Renal cortical epithelial cell (primary cell): ENCODE data around the gene FASN. TPM values are rescaled to one million over a fixed set of nuclear protein-coding genes. Genes with fewer than 3 reads are reported as not detected.
"Not testable (repeated sequence)": the region's sequence is repeated elsewhere in the genome, so short reads cannot be mapped to it uniquely, and the experiment has no call there.

ENCODE experiments used
- DNase-seq: peaks from one replicate; pipeline ENCODE4 v3.0.0-alpha.2; 2011; ENCODE audit warnings: low read depth
- total RNA-seq: library from RNA; depleted of rRNA; stranded (reverse); fragments of >200 nt; gene quantifications from 2 replicates; pipeline ENCODE4 v1.2.3, GENCODE V29; 2014

Gene FASN
- total RNA-seq, result 84.0 and 103 TPM in 2 replicates

GRCh38 chr17:82098169-82098938 lies at the start of gene FASN:
Gene FASN (minus strand): TSS chr17:82098236. CDS start chr17:82096445, 1,791 bp downstream.
- DNase-seq, result peak; percentile 73

DNA sequence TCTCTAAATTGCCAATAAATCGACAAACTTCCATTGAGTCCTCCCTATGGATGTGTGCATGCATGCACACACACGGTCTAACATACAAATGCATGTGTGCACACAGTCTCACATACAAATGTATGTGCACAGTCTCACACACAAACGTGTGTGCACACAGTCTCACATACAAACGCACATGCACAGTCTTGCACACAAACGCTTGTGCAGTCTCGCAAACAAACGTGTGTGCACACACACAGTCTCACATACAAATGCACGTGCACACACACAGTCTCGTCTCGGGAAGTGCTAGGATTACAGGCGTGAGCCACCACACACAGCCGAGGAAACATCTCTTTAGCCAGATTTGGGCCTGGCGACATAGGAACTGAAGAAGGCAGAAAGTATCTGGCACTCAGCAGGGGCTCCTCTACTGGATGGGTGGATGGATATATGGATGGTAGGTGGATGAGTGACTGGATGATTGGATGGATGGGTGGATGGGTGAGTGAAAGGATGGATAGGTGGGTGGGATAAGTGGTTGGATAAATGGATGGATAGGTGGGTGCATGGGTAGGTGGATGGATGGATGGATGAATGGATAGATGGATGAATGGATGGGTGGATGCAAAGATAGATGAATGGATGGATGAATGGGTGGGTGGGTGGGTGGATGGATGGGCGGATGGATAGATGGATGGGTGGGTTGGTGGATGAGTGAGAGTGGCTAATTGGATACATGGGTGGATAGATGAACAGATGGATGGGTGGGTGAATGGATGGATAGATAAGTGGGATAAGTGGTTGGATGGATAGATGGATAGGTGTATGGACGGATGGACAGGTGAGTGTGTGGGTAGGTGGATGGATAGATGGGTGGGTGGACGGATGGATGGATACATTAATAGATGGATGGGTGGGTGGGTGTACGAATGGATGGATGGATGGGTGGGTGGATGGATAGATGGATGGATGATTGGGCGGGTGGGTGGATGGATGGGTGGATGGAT lies 48.9 kb upstream of the FASN start:
- DNase-seq, result no peak

DNA sequence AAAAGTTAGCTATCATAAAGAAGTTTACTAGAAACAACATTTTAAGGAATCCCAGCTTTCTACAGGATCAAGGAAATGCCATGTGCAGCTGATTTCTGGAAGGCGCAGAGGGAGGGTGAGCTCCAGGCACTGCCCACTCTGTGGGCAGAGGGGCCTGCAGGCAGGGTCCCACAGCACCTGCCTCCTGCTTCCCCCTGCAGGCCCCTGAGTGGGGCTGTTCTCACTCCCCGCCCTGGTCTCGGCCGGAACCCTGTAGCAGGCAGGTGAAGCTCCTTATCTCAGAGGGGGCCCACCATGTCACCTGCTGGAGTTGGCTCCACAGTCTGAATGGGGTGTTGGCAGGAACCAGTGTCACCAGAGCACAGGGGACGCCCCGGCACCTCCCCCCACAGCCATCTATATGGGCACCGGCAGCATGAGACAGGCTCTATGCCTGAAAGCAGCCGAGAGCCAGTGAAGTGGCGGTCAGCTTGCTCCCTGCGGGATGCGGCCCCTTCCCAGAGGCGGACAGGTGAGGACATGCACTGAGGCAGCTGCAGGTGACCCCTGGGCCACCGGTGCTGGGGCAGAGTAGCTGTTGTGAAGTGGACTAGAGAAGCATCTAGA lies 47.6 kb upstream of the FASN start:
- no peak for DNase-seq

GRCh38 chr17:82143333-82143732 lies 45.3 kb upstream of the FASN start:
- DNase-seq, result no peak

- DNase-seq, result not testable (repeated sequence)
Measured at GRCh38 chr17:82139961-82140360, 41.9 kb upstream of the FASN start.

DNA sequence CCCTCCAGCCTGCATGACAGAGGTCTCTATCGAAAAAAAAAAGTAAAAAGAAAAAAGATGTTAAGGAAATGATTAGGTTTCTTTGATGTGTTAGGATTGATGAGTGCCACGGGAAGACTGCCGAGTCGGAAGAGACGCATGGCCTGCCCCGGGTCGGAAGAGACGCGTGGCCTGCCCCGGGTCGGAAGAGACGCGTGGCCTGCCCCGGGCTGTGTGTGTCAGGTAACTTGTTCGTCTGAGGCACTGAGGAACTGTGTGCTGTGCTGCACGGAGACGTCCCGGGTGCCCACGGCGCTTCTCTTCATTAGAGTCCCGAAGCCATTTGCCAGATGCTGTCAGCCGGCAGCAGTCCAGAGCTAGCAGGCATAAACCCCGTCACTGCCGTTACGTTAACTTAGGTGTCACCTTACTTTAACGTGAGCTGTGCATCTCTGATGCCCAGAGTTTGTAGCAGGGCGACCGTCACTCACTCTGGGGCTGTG lies 40.5 kb upstream of the FASN start:
- DNase-seq, result no peak

DNA sequence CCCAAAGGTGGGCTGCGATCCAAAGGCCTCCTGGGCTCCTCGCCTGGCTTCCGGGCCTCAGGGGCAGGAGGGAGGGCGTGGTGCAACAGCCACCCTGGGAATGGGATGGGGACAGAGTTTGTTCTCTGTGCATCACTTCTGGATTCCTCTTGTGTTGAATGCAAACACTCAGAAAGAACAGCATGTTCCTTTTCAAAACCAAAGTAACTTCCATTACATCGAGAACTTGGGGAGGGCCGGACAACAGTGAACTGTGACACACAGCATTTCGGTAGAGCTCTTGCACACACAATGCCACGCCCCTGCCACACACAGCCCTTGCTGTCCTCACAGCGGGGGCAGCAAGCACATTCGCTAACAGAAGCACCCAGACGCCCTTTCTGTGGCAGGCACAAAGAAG lies 36.1 kb upstream of the FASN start:
- DNase-seq, result peak; percentile 23

DNA sequence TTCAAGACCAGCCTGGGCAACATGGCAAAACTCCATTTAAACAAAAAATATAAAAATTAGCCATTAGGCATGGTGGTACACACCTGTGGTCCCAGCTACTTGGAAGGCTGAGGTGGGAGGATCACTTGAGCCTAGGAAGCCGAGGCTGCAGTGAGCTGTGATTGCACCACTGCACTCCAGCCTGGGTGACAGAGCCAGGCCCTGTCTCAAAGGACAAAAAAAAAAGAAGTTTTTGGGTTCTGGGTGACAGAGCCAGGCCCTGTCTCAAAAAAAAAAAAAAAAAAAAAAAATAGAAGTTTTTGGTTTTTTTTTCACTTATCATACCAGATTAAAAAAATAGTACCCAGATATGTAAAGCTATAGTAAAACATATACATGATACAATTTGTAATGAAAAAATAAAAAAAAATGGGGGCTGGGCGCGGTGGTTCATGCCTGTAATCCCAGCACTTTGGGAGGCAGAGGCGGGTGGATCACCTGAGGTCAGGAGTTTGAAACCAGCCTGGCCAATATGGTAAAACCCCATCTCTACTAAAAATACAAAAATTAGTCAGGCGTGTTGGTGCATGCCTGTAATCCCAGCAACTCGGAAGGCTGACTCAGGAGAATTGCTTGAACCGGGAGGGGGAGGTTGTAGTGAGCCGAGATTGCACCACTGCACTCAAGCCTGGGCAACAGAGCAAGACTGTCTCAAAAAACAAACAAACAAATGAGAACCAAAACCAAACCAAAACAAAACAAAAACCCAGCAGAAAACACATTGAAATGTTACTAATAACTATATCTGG lies 35.3 kb upstream of the FASN start:
- peak; percentile 78 for DNase-seq

DNA sequence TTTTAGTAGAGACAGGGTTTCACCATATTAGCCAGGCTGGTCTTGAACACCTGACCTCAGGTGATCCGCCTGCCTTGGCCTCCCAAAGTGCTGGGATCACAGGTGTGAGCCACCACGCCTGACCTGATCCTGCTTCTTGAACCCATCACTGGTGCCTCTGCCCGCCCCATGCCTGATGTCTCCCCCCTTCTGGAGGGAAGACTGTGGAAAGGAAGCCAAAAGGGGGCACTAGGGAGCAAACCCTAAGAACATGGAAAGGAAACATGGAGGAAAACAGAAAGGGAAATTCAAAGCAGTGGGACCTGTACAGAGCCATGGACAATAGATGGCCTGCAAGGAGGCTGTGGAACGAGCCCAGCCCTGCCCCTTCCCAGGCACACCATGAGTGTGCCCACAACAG lies 31.1 kb upstream of the FASN start:
- no peak for DNase-seq

DNA sequence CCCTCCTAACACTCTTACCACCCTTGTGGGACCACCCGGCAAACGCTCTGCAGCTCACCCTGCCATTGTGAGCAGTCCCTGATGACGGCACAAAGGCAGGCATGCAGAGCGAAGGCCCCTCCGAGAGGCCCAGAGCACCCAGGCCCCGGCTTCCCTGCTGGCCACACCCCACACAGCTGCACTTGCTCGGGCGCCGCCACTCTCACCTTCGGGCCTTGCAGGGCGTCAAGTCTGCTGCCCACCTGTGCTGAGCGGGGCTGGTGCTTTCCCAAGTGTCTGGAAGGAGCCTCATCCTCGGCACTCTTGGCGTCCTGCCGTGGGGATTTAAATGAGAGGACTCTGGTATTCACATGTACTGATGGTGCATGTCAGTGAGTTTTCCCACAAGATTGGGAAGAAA lies 30.3 kb upstream of the FASN start:
- DNase-seq, result no peak

- no peak for DNase-seq
Measured at GRCh38 chr17:82127704-82128103, 29.7 kb upstream of the FASN start.

DNA sequence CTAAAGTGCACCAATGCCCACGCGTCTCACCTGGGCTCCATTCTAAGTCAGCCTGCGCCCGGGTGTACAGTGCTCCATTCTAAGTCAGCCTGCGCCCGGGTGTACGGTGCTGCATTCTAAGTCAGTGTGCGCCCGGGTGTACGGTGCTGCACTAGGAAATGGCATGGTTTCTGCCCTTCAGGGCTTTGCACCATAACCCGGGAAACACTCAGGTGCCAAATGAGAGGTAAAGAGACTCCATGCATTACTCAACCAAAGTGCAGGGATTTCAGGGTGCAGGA lies 29.2 kb upstream of the FASN start:
- no peak for DNase-seq

DNA sequence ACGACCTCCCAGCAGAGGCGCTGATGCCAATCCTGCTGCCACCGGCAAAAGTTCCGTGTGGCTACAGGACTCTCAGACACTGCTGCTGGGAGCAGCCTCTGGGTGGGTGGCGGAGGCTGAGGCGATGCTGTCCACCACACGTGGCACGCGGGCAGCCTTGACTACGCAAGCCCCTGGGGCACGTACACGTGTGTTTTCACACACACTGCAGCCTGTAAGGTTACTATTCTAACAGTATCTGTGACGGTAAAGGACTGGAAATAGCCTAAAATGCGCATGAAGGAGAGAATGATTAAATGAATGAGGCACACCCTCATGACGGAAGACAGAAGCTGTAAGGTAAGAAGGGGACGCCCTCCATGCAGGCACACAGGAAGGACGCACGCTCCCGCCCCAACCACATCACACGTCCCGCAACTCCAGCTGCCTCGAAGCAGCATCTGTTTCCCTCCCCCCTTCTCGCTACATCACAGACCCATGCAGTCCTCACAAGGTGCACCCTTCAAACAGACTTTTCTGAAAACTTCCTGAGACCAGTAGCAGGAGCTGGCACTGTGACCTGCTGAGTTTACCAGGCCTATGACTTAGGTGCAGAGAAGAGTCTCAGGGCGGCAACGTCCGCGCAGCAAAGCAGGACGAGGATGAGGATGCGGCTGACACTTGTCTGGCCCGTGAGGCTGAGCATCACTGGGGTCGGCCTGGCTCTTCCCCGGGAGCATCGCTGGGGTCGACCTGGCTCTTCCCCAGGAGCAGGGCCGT lies 28.7 kb upstream of the FASN start:
- no peak for DNase-seq

- no peak for DNase-seq
Measured at GRCh38 chr17:82124101-82124500, 26.1 kb upstream of the FASN start.

GRCh38 chr17:82121660-82122629 lies 23.9 kb upstream of the FASN start:
- DNase-seq, result no peak

DNA sequence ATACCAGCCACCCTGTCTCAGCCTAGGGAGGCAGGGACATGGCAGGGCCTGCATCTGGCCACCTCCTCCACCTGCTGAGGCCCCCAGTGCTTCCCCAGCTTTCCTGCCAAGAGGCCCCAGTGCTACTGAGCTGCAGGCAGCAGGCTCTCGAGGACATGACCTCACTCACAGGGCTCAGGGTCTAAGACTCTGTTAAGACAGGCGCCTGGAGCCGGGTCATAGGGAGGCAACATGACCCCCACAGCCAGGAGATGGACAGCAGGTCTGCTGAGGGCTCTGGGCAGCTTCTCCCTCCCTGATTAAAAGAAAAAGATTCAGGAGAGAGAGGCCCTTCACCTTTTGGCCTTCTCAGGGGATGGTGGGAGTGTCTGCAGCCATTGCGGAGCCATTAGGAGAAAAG lies 23.2 kb upstream of the FASN start:
- no peak for DNase-seq

GRCh38 chr17:82120148-82120547 lies 22.1 kb upstream of the FASN start:
- DNase-seq, result peak; percentile 12

GRCh38 chr17:82118815-82119380 lies 20.9 kb upstream of the FASN start:
- DNase-seq, result no peak

DNA sequence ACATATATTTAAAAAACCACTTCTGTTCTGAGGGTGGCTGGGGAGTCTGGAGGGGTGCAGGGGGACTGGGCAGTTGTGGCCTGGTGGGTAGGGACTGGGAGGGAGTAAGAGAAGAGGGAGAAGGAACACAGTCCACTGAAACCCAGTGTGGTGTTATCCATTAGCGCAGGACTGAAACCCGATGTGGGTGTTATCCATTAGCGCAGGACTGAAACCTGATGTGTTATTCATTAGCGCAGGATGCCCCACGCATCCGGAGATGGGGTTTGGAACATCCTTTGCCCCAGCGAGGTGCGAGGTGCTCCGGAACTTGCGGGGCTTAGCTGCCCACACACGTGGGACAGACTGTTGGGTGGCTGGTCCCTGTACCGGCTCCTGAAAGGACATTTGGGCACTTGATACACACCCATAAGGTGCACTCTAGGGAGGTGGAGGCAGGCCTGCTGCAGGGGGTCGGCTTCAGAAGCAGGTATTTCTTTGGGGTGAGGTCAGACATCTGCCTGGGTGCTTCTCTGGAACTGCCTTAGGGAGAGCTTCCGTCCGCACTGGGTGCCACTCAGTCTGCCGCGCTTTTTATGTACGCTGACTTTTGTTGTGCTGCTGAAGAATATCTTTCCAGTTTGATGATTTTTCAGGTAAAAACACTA lies 20.3 kb upstream of the FASN start:
- DNase-seq, result no peak
